Measurements from ENCODE around the gene GRIK4. TPM values are rescaled to one million over a fixed set of nuclear protein-coding genes. Genes with fewer than 3 reads are reported as not detected.

The GRIK4 gene
- total RNA-seq, 1 experiment from 2014 or later = not detected

GRCh38 chr11:120577041-120577440 lies 65.5 kb downstream of the GRIK4 start:
- TF ChIP-seq EZH2 (IDR thresholded peaks at IDR 0.05; ENCODE audit: low read length, unreplicated experiment) = no peak
- TF ChIP-seq CTCF (conservative IDR thresholded peaks at IDR 0.05; ENCODE audit: low read depth, low read length) = no peak
- TF ChIP-seq EZH2phosphoT487 (IDR thresholded peaks at IDR 0.05; ENCODE audit: borderline replicate concordance, low read length) = no peak
- DNase-seq (no peak), ATAC-seq (no peak)
- H3K4me2 ChIP-seq (ENCODE audit: low read length) = no peak overlapping the region
- ChIA-PET CTCF (no interaction called here), POLR2A (ENCODE audit: unreplicated experiment) (no interaction called here)
- no peaks in the 10 kb centered on the region for H3K36me3 ChIP-seq (ENCODE audit: low read depth, low read length)
- no peaks in the 10 kb centered on the region for H3K9me2 ChIP-seq (replicated peaks; ENCODE audit: low read length)
- H4K20me1 ChIP-seq (ENCODE audit: low read length) = no peaks in the 10 kb centered on the region
- H3K27ac ChIP-seq (ENCODE audit: low read length) = no peak overlapping the region
- no peaks in the 10 kb centered on the region for H3F3A ChIP-seq (ENCODE audit: low read length, unreplicated experiment)
- no peaks in the 10 kb centered on the region for H3K9me3 ChIP-seq (ENCODE audit: low read length)
- peaks cover 92% of the 10 kb centered on the region for H3K27me3 ChIP-seq (ENCODE audit: low read length)
- no peak overlapping the region for H3K9ac ChIP-seq (ENCODE audit: low read length)
- no peaks in the 10 kb centered on the region for H3K4me1 ChIP-seq (ENCODE audit: insufficient read depth, low read length)
- intact Hi-C loops (cut with micrococcal nuclease) = no loop called here
- no peak overlapping the region for H2AFZ ChIP-seq (ENCODE audit: low read length)
- no peaks in the 10 kb centered on the region for H3K79me2 ChIP-seq (ENCODE audit: low read length)
- H3K4me3 ChIP-seq (ENCODE audit: low read length) = no peak overlapping the region
- BruUV-seq (replicated peaks) = no TSS peak

DNA sequence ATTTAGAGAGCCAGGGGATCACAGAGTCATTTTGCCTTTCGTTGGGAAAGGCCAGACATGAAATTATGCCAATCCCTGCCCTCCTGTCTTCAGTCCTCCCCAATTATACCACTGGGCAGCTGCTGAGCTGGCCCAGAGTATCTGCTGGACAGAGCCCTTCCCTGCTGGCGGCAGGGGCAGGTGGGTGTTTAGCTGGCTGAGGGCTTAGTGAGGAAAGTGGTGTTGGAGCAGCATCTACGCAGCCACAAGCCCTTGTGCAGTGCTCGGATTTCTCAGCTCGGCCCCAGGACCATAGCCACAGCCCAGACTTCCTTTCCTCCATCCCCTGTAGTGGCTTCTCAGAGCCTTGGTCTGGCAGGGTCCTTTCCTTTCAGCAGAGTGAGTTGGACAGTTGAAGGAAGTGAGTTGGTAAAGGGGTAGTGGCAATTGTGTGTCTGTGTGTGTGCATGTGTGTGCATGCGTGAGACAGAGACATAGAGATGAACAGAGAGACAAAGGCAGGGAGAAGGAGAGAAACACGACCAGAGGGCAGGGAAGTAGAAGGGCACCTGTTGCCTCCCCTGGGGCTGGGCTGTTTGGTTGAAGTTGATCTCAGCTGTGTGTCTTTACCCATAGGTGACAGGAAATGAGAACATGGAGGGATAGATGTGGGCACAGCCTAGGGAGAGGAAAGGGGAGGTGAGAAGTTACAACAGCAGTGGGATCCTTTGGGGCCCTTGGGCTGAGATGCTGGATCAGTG lies 66.2 kb downstream of the GRIK4 start:
- Histone ChIP-seq H3K27ac (ENCODE audit: low read length) (no peak overlapping the region), H3K9ac (ENCODE audit: low read length) (no peak overlapping the region), H2AFZ (ENCODE audit: low read length) (no peak overlapping the region), H3K9me2 (replicated peaks; ENCODE audit: low read length) (no peaks in the 10 kb centered on the region), H3K9me3 (ENCODE audit: low read length) (no peaks in the 10 kb centered on the region), H3K27me3 (ENCODE audit: low read length) (peaks cover 85% of the 10 kb centered on the region), H3K4me2 (ENCODE audit: low read length) (no peak overlapping the region), H3K4me1 (ENCODE audit: insufficient read depth, low read length) (no peaks in the 10 kb centered on the region), H4K20me1 (ENCODE audit: low read length) (no peaks in the 10 kb centered on the region), H3K36me3 (ENCODE audit: low read depth, low read length) (no peaks in the 10 kb centered on the region), H3K79me2 (ENCODE audit: low read length) (no peaks in the 10 kb centered on the region), H3F3A (ENCODE audit: low read length, unreplicated experiment) (no peaks in the 10 kb centered on the region), H3K4me3 (ENCODE audit: low read length) (no peak overlapping the region)
- BruUV-seq (replicated peaks) = no TSS peak
- DNase-seq = no peak
- ChIA-PET CTCF (no interaction called here), POLR2A (ENCODE audit: unreplicated experiment) (no interaction called here)
- ATAC-seq = no peak
- intact Hi-C loops (cut with micrococcal nuclease) = no loop called here
- TF ChIP-seq EZH2 (IDR thresholded peaks at IDR 0.05; ENCODE audit: low read length, unreplicated experiment) (no peak), CTCF (conservative IDR thresholded peaks at IDR 0.05; ENCODE audit: low read depth, low read length) (no peak), EZH2phosphoT487 (IDR thresholded peaks at IDR 0.05; ENCODE audit: borderline replicate concordance, low read length) (no peak)

GRCh38 chr11:120578596-120579154 lies 67.1 kb downstream of the GRIK4 start:
- ChIA-PET CTCF (no interaction called here), POLR2A (ENCODE audit: unreplicated experiment) (no interaction called here)
- Histone ChIP-seq H3K79me2 (ENCODE audit: low read length) (no peaks in the 10 kb centered on the region), H3K4me3 (ENCODE audit: low read length) (no peak overlapping the region), H3K4me2 (ENCODE audit: low read length) (no peak overlapping the region), H4K20me1 (ENCODE audit: low read length) (no peaks in the 10 kb centered on the region), H3K4me1 (ENCODE audit: insufficient read depth, low read length) (no peaks in the 10 kb centered on the region), H3K9me3 (ENCODE audit: low read length) (no peaks in the 10 kb centered on the region), H2AFZ (ENCODE audit: low read length) (no peak overlapping the region), H3K27ac (ENCODE audit: low read length) (no peak overlapping the region), H3K27me3 (ENCODE audit: low read length) (peaks cover 76% of the 10 kb centered on the region), H3K36me3 (ENCODE audit: low read depth, low read length) (no peaks in the 10 kb centered on the region), H3K9ac (ENCODE audit: low read length) (no peak overlapping the region), H3K9me2 (replicated peaks; ENCODE audit: low read length) (no peaks in the 10 kb centered on the region), H3F3A (ENCODE audit: low read length, unreplicated experiment) (no peaks in the 10 kb centered on the region)
- no peak for ATAC-seq
- BruUV-seq (replicated peaks) = no TSS peak
- intact Hi-C loops (cut with micrococcal nuclease) = no loop called here
- DNase-seq = no peak
- TF ChIP-seq EZH2 (IDR thresholded peaks at IDR 0.05; ENCODE audit: low read length, unreplicated experiment) (no peak), CTCF (conservative IDR thresholded peaks at IDR 0.05; ENCODE audit: low read depth, low read length) (no peak), EZH2phosphoT487 (IDR thresholded peaks at IDR 0.05; ENCODE audit: borderline replicate concordance, low read length) (no peak)

Measured in PC-3 (cell line).